Skeletal muscle tissue (tissue), 4 donors: Measurements from ENCODE around the gene C19orf44. TPM values are rescaled to one million over a fixed set of nuclear protein-coding genes. Genes with fewer than 3 reads are reported as not detected.
"Not testable (repeated sequence)": the region's sequence is repeated elsewhere in the genome, so short reads cannot be mapped to it uniquely, and the experiment has no call there.

Source experiments
- H3K27ac ChIP-seq: one replicate; pipeline ENCODE4 v1.7.0; 2013; ENCODE audit warnings: mild to moderate bottlenecking, low read depth, low read length, inconsistent platforms
- H3K27me3 ChIP-seq, 3 donors: one replicate each; pipeline ENCODE4 v1.7.0; 2013; ENCODE audit warnings: low read length in 3 of 3; ENCODE audit not compliant: control insufficient read depth in 3 of 3, insufficient read depth in 3 of 3
- H3K36me3 ChIP-seq, 3 donors: one replicate each; pipeline ENCODE4 v1.7.0; 2013; ENCODE audit warnings: low read length in 3 of 3; ENCODE audit not compliant: control insufficient read depth in 3 of 3, insufficient read depth in 3 of 3
- H3K4me1 ChIP-seq, 3 donors: one replicate each; pipeline ENCODE4 v1.7.0; 2013; ENCODE audit warnings: low read length in 3 of 3, mild to moderate bottlenecking in 3 of 3; ENCODE audit not compliant: control insufficient read depth in 3 of 3, insufficient read depth in 3 of 3
- H3K4me3 ChIP-seq, 3 donors: one replicate each; pipeline ENCODE4 v1.7.0; 2013; ENCODE audit warnings: low read length in 3 of 3
- H3K9ac ChIP-seq, 3 donors: one replicate each; pipeline ENCODE4 v1.7.0; 2013; ENCODE audit warnings: low read length in 3 of 3, mild to moderate bottlenecking in 3 of 3, moderate library complexity in 2 of 3, low read depth in 1 of 3
- H3K9me3 ChIP-seq, 3 donors: one replicate each; pipeline ENCODE4 v1.7.0; 2013; ENCODE audit warnings: low read length in 3 of 3; ENCODE audit not compliant: control insufficient read depth in 3 of 3
- total RNA-seq: library from RNA; depleted of rRNA; stranded (reverse); fragments of >200 nt; gene quantifications from one replicate; pipeline ENCODE4 v1.2.3, GENCODE V29; 2014
- donor health status: Osteomylitis.

C19orf44 gene
- total RNA-seq, 1 donor from 2014 or later = 2.6 TPM

DNA sequence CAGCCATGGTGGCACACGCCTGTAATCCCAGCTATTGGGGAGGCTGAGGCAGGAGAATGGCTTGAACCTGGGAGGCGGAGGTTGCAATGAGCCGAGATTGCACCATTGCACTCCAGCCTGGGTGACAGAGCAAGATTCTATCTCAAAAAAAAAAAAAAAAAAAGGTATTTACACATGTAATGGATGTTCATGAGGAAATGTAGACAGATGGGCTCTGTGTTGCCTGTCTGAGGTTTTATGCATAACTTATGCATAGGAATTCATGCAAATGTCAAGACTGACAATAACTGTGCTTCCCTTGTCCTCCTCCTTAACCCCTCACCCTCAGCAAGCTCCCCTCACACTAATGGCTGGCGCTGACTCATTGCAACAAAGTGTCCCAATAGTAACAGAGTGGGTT, 9.7 kb upstream of the C19orf44 start:
- not testable (repeated sequence) for H3K36me3 ChIP-seq, H3K4me3 ChIP-seq, H3K27me3 ChIP-seq, H3K9ac ChIP-seq, H3K9me3 ChIP-seq, H3K27ac ChIP-seq, H3K4me1 ChIP-seq

GRCh38 chr19:16496613-16496983, 404 bp downstream of the C19orf44 start:
- H3K36me3 ChIP-seq = peaks cover 0 to 8% (median 2%) of the 10 kb centered on the region in 3 donors
- peak overlapping the region; percentile 83 for H3K27ac ChIP-seq
- peaks cover 3 to 11% (median 6%) of the 10 kb centered on the region in 3 donors for H3K4me1 ChIP-seq
- peak overlapping the region; percentile 74 to 88 (median 85) for H3K9ac ChIP-seq
- no peaks in the 10 kb centered on the region for H3K9me3 ChIP-seq
- H3K4me3 ChIP-seq = peak overlapping the region; percentile 82 to 92 (median 82)
- no peaks in the 10 kb centered on the region for H3K27me3 ChIP-seq

DNA sequence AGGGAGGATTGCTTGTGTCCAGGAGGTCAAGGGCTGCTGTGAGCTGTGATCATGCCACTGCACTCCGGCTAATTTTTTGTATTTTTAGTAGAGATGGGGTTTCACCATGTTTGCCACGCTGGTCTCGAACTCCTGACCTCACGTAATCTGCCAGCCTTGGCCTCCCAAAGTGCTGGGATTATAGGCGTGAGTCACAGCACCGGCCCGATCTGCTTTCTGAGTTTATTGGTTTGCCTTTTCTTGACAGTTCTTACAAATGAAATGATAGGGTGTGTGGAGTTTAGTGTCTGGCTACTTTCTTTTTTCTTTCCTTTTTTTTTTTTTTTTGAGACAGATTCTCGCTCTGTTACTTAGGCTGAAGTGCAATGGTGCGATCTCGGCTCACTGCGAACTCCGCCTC, 848 bp downstream of the C19orf44 start:
- Histone ChIP-seq H3K27ac (peak overlapping the region; percentile 83), H3K36me3 (peaks cover 0 to 8% (median 2%) of the 10 kb centered on the region in 3 donors), H3K27me3 (no peaks in the 10 kb centered on the region), H3K9me3 (no peaks in the 10 kb centered on the region), H3K4me3 (peak overlapping the region; percentile 82 to 92 (median 82)), H3K9ac (peak overlapping the region; percentile 45 to 85 (median 74)), H3K4me1 (peaks cover 3 to 11% (median 6%) of the 10 kb centered on the region in 3 donors)

GRCh38 chr19:16497837-16498236, 1.6 kb downstream of the C19orf44 start:
- no peaks in the 10 kb centered on the region for H3K27me3 ChIP-seq
- H3K9ac ChIP-seq = no peak overlapping the region
- H3K36me3 ChIP-seq = peaks cover under 1 to 13% (median 2%) of the 10 kb centered on the region in 3 donors
- no peak overlapping the region for H3K27ac ChIP-seq
- H3K4me3 ChIP-seq = no peak overlapping the region
- no peaks in the 10 kb centered on the region for H3K9me3 ChIP-seq
- peaks cover 3 to 11% (median 6%) of the 10 kb centered on the region in 3 donors for H3K4me1 ChIP-seq

GRCh38 chr19:16504271-16504670, 8.1 kb downstream of the C19orf44 start:
- Histone ChIP-seq H3K9ac (no peak overlapping the region), H3K27me3 (no peaks in the 10 kb centered on the region), H3K36me3 (peaks cover 13 to 30% (median 15%) of the 10 kb centered on the region in 3 donors), H3K27ac (no peak overlapping the region), H3K9me3 (no peaks in the 10 kb centered on the region), H3K4me3 (no peak overlapping the region), H3K4me1 (peaks cover 0 to 3% (median 0%) of the 10 kb centered on the region in 3 donors)

- H3K27me3 ChIP-seq, H3K27ac ChIP-seq: not testable (repeated sequence)
- peaks cover 16 to 34% (median 29%) of the 10 kb centered on the region in 3 donors for H3K36me3 ChIP-seq
Measured at GRCh38 chr19:16506161-16506560, 10.0 kb downstream of the C19orf44 start.

DNA sequence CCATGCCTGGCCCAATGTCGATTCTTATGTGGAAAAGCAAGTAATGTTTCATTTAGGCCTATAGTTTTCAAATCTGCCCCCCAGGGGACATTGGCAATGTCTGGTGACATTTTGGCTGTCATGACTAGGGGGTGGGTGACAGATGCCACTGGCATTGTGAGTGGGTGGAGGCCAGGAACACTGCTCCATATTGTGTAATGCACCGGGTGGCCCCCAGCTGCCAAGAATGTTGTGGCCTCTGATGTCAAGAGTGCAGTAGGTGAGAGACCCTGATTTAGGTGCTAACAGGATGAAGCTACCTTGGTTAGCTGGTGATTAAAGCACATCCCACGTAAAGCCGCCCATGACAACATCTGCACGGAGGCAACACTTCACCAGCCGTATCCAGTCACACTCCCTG, 10.8 kb downstream of the C19orf44 start:
- Histone ChIP-seq H3K9ac (peak overlapping the region in 1 of 3 donors; percentile 40), H3K36me3 (peaks cover 16 to 33% (median 30%) of the 10 kb centered on the region in 3 donors), H3K27me3 (no peaks in the 10 kb centered on the region), H3K9me3 (no peaks in the 10 kb centered on the region), H3K27ac (no peak overlapping the region), H3K4me3 (no peak overlapping the region), H3K4me1 (peaks cover 0 to 3% (median 0%) of the 10 kb centered on the region in 3 donors)

More at GRCh38 chr19:16506161-16506560, 10.0 kb downstream of the C19orf44 start:
- H3K4me3 ChIP-seq, H3K4me1 ChIP-seq, H3K9ac ChIP-seq, H3K9me3 ChIP-seq: not testable (repeated sequence)

DNA sequence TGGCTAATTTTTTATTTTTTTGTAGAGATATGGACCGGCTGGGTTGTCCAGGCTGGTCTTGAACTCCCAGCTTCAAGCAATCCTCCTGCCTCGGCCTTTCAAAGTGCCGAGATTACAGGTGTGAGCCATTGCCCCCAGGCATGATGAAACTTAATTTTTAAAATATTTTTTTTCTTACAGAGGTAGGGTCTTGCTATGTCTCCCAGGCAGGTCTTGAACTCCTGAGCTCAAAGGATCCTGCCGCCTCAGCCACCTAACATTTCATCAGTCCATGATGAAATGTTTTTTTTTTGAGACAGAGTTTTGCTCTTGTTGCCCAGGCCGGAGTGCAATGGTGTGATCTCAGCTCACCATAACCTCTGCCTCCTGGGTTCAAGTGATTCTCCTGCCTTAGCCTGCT, 12.4 kb downstream of the C19orf44 start:
- Histone ChIP-seq H3K27ac (no peak overlapping the region), H3K4me3 (no peak overlapping the region), H3K36me3 (peaks cover 14 to 31% (median 31%) of the 10 kb centered on the region in 3 donors)

GRCh38 chr19:16509141-16510061, 13.2 kb downstream of the C19orf44 start:
- no peak overlapping the region for H3K9ac ChIP-seq
- peaks cover 0 to 3% (median 0%) of the 10 kb centered on the region in 3 donors for H3K4me1 ChIP-seq
- H3K4me3 ChIP-seq = no peak overlapping the region
- no peaks in the 10 kb centered on the region for H3K27me3 ChIP-seq
- no peak overlapping the region for H3K27ac ChIP-seq
- no peaks in the 10 kb centered on the region for H3K9me3 ChIP-seq
- H3K36me3 ChIP-seq = peaks cover 9 to 30% (median 27%) of the 10 kb centered on the region in 3 donors

More for the DNA sequence above, 12.4 kb downstream of the C19orf44 start:
- Histone ChIP-seq H3K27me3 (no peaks in the 10 kb centered on the region), H3K9me3 (no peaks in the 10 kb centered on the region), H3K9ac (no peak overlapping the region), H3K4me1 (peaks cover 0 to 3% (median 0%) of the 10 kb centered on the region in 3 donors)

- H3K4me3 ChIP-seq, H3K27me3 ChIP-seq, H3K9me3 ChIP-seq, H3K9ac ChIP-seq, H3K27ac ChIP-seq, H3K4me1 ChIP-seq: not testable (repeated sequence)
- H3K36me3 ChIP-seq = peaks cover 24 to 41% (median 40%) of the 10 kb centered on the region in 3 donors
Measured at GRCh38 chr19:16512611-16513010, 16.4 kb downstream of the C19orf44 start.
